MCF 10A (cell line): ENCODE results near the gene ZBTB7C. TPM values are rescaled to one million over a fixed set of nuclear protein-coding genes. Genes with fewer than 3 reads are reported as not detected.

ENCODE experiments used
- BruUV-seq: library from RNA; stranded (reverse); fragments of 400-500 nt; replicated peaks from 2 replicates; lab custom pipeline; 2021; lab: Mats Ljungman, UMichigan
- CTCF ChIA-PET: fragments of 300-600 bp; sonication (Branson Sonifier 250); formaldehyde crosslinking; extraction: SDS; loops from one replicate; lab custom pipeline; 2021; ENCODE audit warnings: antibody characterized with exemption, inconsistent platforms; lab: Yijun Ruan, JAX
- POLR2A ChIA-PET: fragments of 300-600, 350-650 bp; sonication (Branson Sonifier 250); formaldehyde crosslinking; extraction: SDS; loops from one replicate; lab custom pipeline; 2020; ENCODE audit warnings: antibody characterized with exemption, inconsistent platforms; lab: Yijun Ruan, JAX
- DNase-seq: peaks from one replicate; pipeline ENCODE4 v3.0.0-alpha.2; 2018; ENCODE audit not compliant: unreplicated experiment
- H3K27ac Mint-ChIP-seq: one replicate; pipeline ENCODE4 v1.8.0; 2022; ENCODE audit warnings: mild to moderate bottlenecking, low read depth, mixed read lengths; ENCODE audit not compliant: unreplicated experiment
- H3K27me3 Mint-ChIP-seq: one replicate; pipeline ENCODE4 v1.8.0; 2022; ENCODE audit warnings: mixed read lengths; ENCODE audit not compliant: insufficient read depth, unreplicated experiment
- H3K36me3 Mint-ChIP-seq: one replicate; pipeline ENCODE4 v1.8.0; 2022; ENCODE audit warnings: mild to moderate bottlenecking, moderate library complexity, mixed read lengths; ENCODE audit not compliant: insufficient read depth, unreplicated experiment
- H3K4me1 Mint-ChIP-seq: one replicate; pipeline ENCODE4 v1.8.0; 2022; ENCODE audit warnings: mixed read lengths; ENCODE audit not compliant: insufficient read depth, unreplicated experiment
- H3K4me3 Mint-ChIP-seq: one replicate; pipeline ENCODE4 v1.8.0; 2022; ENCODE audit warnings: mild to moderate bottlenecking, moderate library complexity, mixed read lengths; ENCODE audit not compliant: unreplicated experiment
- H3K9me3 Mint-ChIP-seq: one replicate; pipeline ENCODE4 v1.8.0; 2022; ENCODE audit warnings: mixed read lengths; ENCODE audit not compliant: unreplicated experiment
- intact Hi-C: fragments of 100-400 bp; cut with micrococcal nuclease; formaldehyde crosslinking; loops from 2 replicates; pipeline ENCODE4 v1.14.1; 2022
- total RNA-seq: library from RNA; stranded (reverse); gene quantifications from 2 replicates; pipeline ENCODE4 v1.2.3, GENCODE V29; 2022
- TF ChIP-seq, protein P1 (sequence below): fragments of 200-600 bp; IDR thresholded peaks from one replicate; pipeline ENCODE4 v1.8.0; 2022; ENCODE audit warnings: antibody characterized with exemption, mild to moderate bottlenecking; ENCODE audit not compliant: unreplicated experiment

ZBTB7C gene
- total RNA-seq, 1 experiment from 2014 or later = 0.42 TPM

DNA sequence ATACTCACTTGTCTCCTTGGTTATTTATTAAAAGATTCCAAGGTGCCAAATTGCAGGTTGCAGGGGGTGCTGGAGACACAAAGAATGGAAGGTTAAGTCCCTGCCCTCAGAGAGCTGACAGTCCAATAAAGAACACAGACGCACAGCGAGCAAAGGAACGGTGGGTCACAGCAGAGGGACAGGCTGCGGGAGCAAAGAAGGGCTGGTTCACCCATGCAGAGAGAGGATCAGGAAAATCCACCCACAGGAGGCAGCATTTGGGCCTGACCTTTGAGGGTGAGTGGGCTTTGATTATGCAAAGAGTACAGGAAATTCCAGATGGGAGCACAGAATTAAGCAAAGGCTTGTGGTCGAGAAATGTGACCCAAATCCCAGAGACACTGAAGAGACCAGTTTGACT, 45.0 kb downstream of the ZBTB7C start:
- BruUV-seq = no TSS peak
- TF ChIP-seq, protein P1, sequence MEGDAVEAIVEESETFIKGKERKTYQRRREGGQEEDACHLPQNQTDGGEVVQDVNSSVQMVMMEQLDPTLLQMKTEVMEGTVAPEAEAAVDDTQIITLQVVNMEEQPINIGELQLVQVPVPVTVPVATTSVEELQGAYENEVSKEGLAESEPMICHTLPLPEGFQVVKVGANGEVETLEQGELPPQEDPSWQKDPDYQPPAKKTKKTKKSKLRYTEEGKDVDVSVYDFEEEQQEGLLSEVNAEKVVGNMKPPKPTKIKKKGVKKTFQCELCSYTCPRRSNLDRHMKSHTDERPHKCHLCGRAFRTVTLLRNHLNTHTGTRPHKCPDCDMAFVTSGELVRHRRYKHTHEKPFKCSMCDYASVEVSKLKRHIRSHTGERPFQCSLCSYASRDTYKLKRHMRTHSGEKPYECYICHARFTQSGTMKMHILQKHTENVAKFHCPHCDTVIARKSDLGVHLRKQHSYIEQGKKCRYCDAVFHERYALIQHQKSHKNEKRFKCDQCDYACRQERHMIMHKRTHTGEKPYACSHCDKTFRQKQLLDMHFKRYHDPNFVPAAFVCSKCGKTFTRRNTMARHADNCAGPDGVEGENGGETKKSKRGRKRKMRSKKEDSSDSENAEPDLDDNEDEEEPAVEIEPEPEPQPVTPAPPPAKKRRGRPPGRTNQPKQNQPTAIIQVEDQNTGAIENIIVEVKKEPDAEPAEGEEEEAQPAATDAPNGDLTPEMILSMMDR = no peak
- Mint-ChIP-seq H3K27ac (no peak overlapping the region), H3K4me3 (no peak overlapping the region), H3K27me3 (no peaks in the 10 kb centered on the region), H3K9me3 (no peaks in the 10 kb centered on the region), H3K4me1 (no peaks in the 10 kb centered on the region), H3K36me3 (no peaks in the 10 kb centered on the region)
- ChIA-PET CTCF (interaction anchor here (0.7 to 0.8 kb wide), 2 partner anchors 10 to 83 kb away, joined by 3 to 4 read pairs; no protein-coding TSS in a partner anchor), POLR2A (no interaction called here)
- intact Hi-C loops = no loop called here
- no peak for DNase-seq

DNA sequence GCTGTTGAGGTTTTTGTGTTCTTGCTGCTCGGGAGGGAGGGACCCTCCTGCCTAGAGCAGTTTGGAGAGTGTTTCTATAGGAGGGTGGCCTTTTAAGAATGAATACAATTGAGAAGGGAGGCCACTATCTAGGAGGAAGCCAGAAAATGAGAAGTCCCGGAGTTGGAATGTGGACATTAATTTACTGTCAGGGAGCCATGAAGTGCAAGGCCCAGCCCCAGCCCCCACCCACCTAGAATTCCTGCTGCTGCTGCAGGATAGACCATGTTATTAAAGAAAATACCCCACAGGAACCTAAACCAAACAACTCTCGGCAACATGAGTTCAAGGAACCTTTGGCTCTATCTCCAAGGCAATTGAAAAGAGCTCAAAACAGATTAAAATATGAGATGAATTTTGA, 46.0 kb downstream of the ZBTB7C start:
- H3K9me3 Mint-ChIP-seq = no peaks in the 10 kb centered on the region
- POLR2A ChIA-PET = no interaction called here
- BruUV-seq = no TSS peak

DNA sequence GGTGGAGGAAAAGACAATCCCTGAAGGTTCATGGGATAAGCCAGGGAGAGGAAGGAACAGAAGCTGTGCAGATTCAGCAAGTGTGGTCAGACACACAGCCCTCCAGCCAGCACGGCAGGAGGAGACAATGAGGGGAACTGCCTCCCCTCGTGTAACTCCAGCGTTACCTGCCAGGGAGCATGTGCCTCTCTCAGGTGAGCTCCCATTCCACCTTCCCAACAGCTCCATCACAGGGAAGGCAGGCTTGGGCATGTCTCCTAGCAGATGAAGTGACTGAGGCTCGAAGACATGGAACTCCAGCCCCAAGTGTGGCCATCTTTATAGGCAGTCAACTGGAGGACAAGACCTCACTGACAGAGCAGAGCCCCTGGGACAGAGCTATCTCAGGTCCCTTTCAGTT, 47.4 kb downstream of the ZBTB7C start:
- BruUV-seq = no TSS peak
- TF ChIP-seq, protein P1 = no peak
- POLR2A ChIA-PET = no interaction called here
- Mint-ChIP-seq H3K36me3 (no peaks in the 10 kb centered on the region), H3K27me3 (no peaks in the 10 kb centered on the region), H3K4me1 (peaks cover 4% of the 10 kb centered on the region), H3K4me3 (no peak overlapping the region), H3K27ac (no peak overlapping the region), H3K9me3 (no peaks in the 10 kb centered on the region)
- CTCF ChIA-PET = no interaction called here
- intact Hi-C loops = no loop called here
- DNase-seq = no peak

More for the DNA sequence above, 46.0 kb downstream of the ZBTB7C start:
- TF ChIP-seq, protein P1 = no peak
- intact Hi-C loops = no loop called here
- Mint-ChIP-seq H3K4me3 (no peak overlapping the region), H3K27ac (no peak overlapping the region), H3K4me1 (no peaks in the 10 kb centered on the region), H3K27me3 (no peaks in the 10 kb centered on the region), H3K36me3 (no peaks in the 10 kb centered on the region)
- no peak for DNase-seq
- CTCF ChIA-PET = interaction anchor here (0.7 to 0.8 kb wide), 2 partner anchors 84 to 630 kb away, joined by 3 read pairs; no protein-coding TSS in a partner anchor

DNA sequence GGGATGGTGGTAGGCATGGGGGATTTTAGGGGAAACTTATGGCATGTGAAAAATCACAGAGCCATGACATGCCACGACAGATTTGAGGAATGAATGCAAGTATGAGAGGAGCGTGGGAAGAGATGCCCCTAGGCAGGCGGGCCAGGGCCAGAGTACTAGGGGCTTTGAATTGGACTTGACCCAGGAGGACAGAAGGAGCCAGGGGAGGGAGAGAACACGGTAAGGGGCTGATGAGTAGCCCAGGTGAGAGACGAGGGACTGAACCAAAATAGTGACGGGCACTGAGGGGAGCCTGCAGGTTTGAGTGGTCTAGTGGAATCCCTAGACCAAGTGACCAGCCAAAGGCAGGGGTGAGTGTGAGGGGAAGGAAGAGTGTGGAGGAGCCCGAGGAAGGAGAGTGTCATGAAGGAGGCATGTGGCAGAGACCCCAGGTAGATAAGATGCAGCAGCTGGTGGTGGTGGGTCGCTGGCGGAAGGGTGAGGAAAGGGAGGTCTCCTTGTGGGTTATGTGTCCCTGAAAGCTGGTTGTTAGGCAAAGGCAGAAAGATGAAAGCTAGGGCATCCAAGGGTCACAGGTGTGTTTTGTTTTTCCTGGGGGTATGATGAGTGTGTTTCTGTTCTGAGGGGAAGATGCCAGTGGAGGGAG, 48.7 kb downstream of the ZBTB7C start:
- POLR2A ChIA-PET = no interaction called here
- no TSS peak for BruUV-seq
- Mint-ChIP-seq H3K27me3 (no peaks in the 10 kb centered on the region), H3K4me3 (no peak overlapping the region), H3K27ac (no peak overlapping the region), H3K4me1 (peaks cover 8% of the 10 kb centered on the region), H3K9me3 (no peaks in the 10 kb centered on the region), H3K36me3 (no peaks in the 10 kb centered on the region)
- DNase-seq = no peak
- CTCF ChIA-PET = interaction anchor here (0.7 to 1.1 kb wide), 4 partner anchors 12 to 587 kb away, joined by 3 to 4 read pairs (median 3); no protein-coding TSS in a partner anchor
- intact Hi-C loops = no loop called here
- TF ChIP-seq, protein P1 = no peak
